Uterus (tissue), 2 donors: ENCODE measurements around the gene PRRC2A.

Experiments
- POLR2A ChIP-seq, 2 donors: fragments of 450-650 bp; IDR thresholded peaks; one replicate each; pipeline ENCODE4 v1.6.1; 2016; ENCODE audit warnings: antibody characterized with exemption in 2 of 2, mild to moderate bottlenecking in 1 of 2, moderate library complexity in 1 of 2
- TF ChIP-seq, protein P1 (sequence below), 4 experiments: fragments of 200-600 bp in 2 of 4; fragments of 450-650 bp in 2 of 4; sonication (generic) in 2 of 4; IDR thresholded peaks; one replicate each; pipeline ENCODE4 v1.5.1; 2016 to 2019; ENCODE audit warnings: antibody characterized with exemption in 4 of 4, mild to moderate bottlenecking in 2 of 4, moderate library complexity in 1 of 4

DNA sequence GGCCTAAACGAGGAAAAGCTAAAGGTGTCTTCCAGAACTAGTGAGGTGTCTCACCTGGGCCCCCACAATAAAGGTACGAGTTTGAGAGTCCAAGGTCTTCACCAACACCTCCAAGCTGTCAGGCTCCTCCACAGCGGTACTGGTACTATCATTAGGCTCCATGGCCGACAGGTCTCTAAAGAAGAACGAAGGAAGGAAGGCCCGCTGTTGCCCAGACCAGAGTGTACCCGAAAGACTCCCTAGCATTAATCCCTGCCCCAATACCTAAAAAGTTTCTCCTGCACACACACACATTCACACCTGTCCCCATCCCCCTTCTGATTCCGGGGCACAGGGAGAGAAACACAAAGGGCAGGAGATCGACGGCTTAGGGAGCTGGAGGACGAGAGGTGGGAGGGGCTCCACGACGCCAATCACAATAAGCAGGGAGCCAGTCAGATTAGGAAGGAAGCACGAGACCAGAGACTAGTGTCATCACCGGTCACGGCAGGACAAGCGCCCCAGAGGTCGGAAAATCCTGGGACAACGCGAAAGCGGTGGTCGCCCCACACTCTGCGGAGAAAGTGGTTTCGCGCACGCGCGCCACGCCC, 31.2 kb downstream of the PRRC2A start:
- TF ChIP-seq, protein P1, sequence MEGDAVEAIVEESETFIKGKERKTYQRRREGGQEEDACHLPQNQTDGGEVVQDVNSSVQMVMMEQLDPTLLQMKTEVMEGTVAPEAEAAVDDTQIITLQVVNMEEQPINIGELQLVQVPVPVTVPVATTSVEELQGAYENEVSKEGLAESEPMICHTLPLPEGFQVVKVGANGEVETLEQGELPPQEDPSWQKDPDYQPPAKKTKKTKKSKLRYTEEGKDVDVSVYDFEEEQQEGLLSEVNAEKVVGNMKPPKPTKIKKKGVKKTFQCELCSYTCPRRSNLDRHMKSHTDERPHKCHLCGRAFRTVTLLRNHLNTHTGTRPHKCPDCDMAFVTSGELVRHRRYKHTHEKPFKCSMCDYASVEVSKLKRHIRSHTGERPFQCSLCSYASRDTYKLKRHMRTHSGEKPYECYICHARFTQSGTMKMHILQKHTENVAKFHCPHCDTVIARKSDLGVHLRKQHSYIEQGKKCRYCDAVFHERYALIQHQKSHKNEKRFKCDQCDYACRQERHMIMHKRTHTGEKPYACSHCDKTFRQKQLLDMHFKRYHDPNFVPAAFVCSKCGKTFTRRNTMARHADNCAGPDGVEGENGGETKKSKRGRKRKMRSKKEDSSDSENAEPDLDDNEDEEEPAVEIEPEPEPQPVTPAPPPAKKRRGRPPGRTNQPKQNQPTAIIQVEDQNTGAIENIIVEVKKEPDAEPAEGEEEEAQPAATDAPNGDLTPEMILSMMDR (IDR thresholded peaks at IDR 0.05), result no peak
- no peak for TF ChIP-seq POLR2A (IDR thresholded peaks at IDR 0.05)
